ENCODE data around the gene HAND2. TPM values are rescaled to one million over a fixed set of nuclear protein-coding genes. Genes with fewer than 3 reads are reported as not detected.

Gene HAND2
- total RNA-seq, 1 experiment from 2014 or later = 0.31 TPM

DNA sequence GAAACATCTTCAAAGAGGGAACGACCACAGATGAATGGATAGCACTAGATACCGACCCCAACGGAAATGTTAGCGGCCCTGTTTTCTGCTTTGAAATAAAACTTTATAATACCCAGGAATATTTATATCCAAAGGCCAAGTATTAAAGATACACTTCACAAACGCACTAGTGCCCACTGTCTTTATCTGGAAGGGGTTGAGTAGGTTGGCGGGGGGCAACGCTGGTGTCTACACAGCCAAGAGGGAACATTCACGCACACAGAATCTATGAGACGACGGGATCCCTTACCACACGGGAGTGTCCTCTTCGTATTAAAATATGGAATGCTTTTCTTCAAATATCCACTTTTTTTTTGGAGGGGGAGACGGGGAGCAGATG lies 3.3 kb downstream of the HAND2 start:
- H3K27ac ChIP-seq (ENCODE audit: low read length) = no peak overlapping the region
- TF ChIP-seq, protein P1, sequence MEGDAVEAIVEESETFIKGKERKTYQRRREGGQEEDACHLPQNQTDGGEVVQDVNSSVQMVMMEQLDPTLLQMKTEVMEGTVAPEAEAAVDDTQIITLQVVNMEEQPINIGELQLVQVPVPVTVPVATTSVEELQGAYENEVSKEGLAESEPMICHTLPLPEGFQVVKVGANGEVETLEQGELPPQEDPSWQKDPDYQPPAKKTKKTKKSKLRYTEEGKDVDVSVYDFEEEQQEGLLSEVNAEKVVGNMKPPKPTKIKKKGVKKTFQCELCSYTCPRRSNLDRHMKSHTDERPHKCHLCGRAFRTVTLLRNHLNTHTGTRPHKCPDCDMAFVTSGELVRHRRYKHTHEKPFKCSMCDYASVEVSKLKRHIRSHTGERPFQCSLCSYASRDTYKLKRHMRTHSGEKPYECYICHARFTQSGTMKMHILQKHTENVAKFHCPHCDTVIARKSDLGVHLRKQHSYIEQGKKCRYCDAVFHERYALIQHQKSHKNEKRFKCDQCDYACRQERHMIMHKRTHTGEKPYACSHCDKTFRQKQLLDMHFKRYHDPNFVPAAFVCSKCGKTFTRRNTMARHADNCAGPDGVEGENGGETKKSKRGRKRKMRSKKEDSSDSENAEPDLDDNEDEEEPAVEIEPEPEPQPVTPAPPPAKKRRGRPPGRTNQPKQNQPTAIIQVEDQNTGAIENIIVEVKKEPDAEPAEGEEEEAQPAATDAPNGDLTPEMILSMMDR (IDR thresholded peaks at IDR 0.05) = no peak
- TF ChIP-seq, protein P2, sequence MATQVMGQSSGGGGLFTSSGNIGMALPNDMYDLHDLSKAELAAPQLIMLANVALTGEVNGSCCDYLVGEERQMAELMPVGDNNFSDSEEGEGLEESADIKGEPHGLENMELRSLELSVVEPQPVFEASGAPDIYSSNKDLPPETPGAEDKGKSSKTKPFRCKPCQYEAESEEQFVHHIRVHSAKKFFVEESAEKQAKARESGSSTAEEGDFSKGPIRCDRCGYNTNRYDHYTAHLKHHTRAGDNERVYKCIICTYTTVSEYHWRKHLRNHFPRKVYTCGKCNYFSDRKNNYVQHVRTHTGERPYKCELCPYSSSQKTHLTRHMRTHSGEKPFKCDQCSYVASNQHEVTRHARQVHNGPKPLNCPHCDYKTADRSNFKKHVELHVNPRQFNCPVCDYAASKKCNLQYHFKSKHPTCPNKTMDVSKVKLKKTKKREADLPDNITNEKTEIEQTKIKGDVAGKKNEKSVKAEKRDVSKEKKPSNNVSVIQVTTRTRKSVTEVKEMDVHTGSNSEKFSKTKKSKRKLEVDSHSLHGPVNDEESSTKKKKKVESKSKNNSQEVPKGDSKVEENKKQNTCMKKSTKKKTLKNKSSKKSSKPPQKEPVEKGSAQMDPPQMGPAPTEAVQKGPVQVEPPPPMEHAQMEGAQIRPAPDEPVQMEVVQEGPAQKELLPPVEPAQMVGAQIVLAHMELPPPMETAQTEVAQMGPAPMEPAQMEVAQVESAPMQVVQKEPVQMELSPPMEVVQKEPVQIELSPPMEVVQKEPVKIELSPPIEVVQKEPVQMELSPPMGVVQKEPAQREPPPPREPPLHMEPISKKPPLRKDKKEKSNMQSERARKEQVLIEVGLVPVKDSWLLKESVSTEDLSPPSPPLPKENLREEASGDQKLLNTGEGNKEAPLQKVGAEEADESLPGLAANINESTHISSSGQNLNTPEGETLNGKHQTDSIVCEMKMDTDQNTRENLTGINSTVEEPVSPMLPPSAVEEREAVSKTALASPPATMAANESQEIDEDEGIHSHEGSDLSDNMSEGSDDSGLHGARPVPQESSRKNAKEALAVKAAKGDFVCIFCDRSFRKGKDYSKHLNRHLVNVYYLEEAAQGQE (IDR thresholded peaks at IDR 0.05; ENCODE audit: insufficient read depth in 1 of 2, low read depth in 2 of 2, low read length in 1 of 2) = no peak
- TF ChIP-seq SIN3A (IDR thresholded peaks at IDR 0.05; ENCODE audit: borderline replicate concordance, insufficient read depth, low read depth, low read length) = no peak
- TF ChIP-seq POLR2AphosphoS5 (IDR thresholded peaks at IDR 0.05; ENCODE audit: low read depth, low read length) = no peak
- no peak for TF ChIP-seq TCF7L2 (IDR thresholded peaks at IDR 0.05; ENCODE audit: low read depth, low read length)
- BruUV-seq (replicated peaks) = no TSS peak
- ATAC-seq (no peak), DNase-seq (ENCODE audit: low read depth, low spot score) (no peak)
- POLR2A ChIA-PET = no interaction called here
- intact Hi-C loops (cut with micrococcal nuclease; ENCODE audit: unreplicated experiment) = no loop called here
- in situ Hi-C loops (cut with HindIII; ENCODE audit: low pct_unique_long_range_greater_than_20kb, low sequenced_read_pairs) = no loop called here
- H3K4me3 ChIP-seq (ENCODE audit: low read depth in 2 of 2, low read length in 2 of 2) = peak overlapping the region in 1 of 2 experiments; percentile 39; a peak in 1 of 4 replicates
- H3K4me1 ChIP-seq (ENCODE audit: control insufficient read depth, insufficient read depth, low read length) = no peaks in the 10 kb centered on the region
- no peaks in the 10 kb centered on the region for H3K9me3 ChIP-seq (ENCODE audit: control insufficient read depth, insufficient read depth, low read depth, low read length)
- CTCF ChIA-PET = no interaction called here
- no peaks in the 10 kb centered on the region for H3K36me3 ChIP-seq (ENCODE audit: control insufficient read depth, insufficient read depth, low read length)
- peaks cover 3% of the 10 kb centered on the region; the same call in 1 of the 2 replicates for H3K27me3 ChIP-seq (ENCODE audit: control insufficient read depth, insufficient read depth, low read length)

DNA sequence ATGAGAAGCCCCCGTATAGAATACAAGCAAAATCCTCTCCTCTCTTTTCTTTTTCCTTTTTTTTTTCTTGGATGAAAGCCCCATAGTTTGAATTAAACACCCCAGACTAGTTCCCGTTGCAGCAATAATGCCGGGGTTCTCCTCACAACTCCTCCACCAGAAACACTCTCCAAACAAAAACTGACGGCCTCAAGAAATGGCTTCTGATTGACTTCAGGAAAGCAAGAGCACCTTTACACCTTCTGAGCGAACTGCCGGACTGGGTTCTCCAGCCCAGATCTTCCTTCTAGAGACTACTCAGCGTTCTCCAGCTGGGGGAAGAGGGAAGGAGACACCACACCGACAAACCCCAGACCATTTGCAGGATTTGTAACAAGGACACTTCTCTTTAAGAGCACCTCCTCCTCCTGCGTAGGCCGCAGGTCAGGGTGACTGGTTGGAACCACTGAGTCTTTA lies 4.0 kb downstream of the HAND2 start:
- TF ChIP-seq SIN3A (IDR thresholded peaks at IDR 0.05; ENCODE audit: borderline replicate concordance, insufficient read depth, low read depth, low read length) = no peak
- TF ChIP-seq, protein P2 (IDR thresholded peaks at IDR 0.05; ENCODE audit: insufficient read depth in 1 of 2, low read depth in 2 of 2, low read length in 1 of 2) = no peak
- no peak for TF ChIP-seq TCF7L2 (IDR thresholded peaks at IDR 0.05; ENCODE audit: low read depth, low read length)
- in situ Hi-C loops (cut with HindIII; ENCODE audit: low pct_unique_long_range_greater_than_20kb, low sequenced_read_pairs) = no loop called here
- peaks cover 3% of the 10 kb centered on the region; the same call in 1 of the 2 replicates for H3K27me3 ChIP-seq (ENCODE audit: control insufficient read depth, insufficient read depth, low read length)
- H3K4me3 ChIP-seq (ENCODE audit: low read depth in 2 of 2, low read length in 2 of 2) = peak overlapping the region in 1 of 2 experiments; percentile 39; a peak in 1 of 4 replicates
- intact Hi-C loops (cut with micrococcal nuclease; ENCODE audit: unreplicated experiment) = no loop called here
- CTCF ChIA-PET = no interaction called here
- no peaks in the 10 kb centered on the region for H3K9me3 ChIP-seq (ENCODE audit: control insufficient read depth, insufficient read depth, low read depth, low read length)
- POLR2A ChIA-PET = no interaction called here
- no peak for ATAC-seq
- no peaks in the 10 kb centered on the region for H3K4me1 ChIP-seq (ENCODE audit: control insufficient read depth, insufficient read depth, low read length)
- no TSS peak for BruUV-seq (replicated peaks)
- DNase-seq (ENCODE audit: low read depth, low spot score) = no peak
- H3K36me3 ChIP-seq (ENCODE audit: control insufficient read depth, insufficient read depth, low read length) = no peaks in the 10 kb centered on the region
- no peak overlapping the region for H3K27ac ChIP-seq (ENCODE audit: low read length)
